Liver (tissue), 9 donors: ENCODE results near the gene TACC3. TPM values are rescaled to one million over a fixed set of nuclear protein-coding genes. Genes with fewer than 3 reads are reported as not detected.

Source experiments
- DNase-seq: peaks from one replicate; pipeline ENCODE4 v3.0.0-alpha.2; 2017; ENCODE audit warnings: low spot score
- H3K27ac ChIP-seq, 2 donors: one replicate each; pipeline ENCODE4 v1.7.0; 2013; ENCODE audit warnings: inconsistent platforms in 2 of 2, low read length in 2 of 2, control low read depth in 1 of 2, low read depth in 1 of 2, mild to moderate bottlenecking in 1 of 2
- H3K27me3 ChIP-seq, 4 donors: one replicate each; pipeline versions ENCODE4 v1.6.1 to v1.7.0; 2013; ENCODE audit warnings: low read length in 3 of 4, inconsistent platforms in 1 of 4, mild to moderate bottlenecking in 1 of 4, moderate library complexity in 1 of 4; ENCODE audit not compliant: control insufficient read depth in 4 of 4, insufficient read depth in 4 of 4
- H3K36me3 ChIP-seq, 4 donors: one replicate each; pipeline versions ENCODE4 v1.6.1 to v1.7.0; 2013; ENCODE audit warnings: low read length in 3 of 4, mild to moderate bottlenecking in 3 of 4, low read depth in 1 of 4, moderate library complexity in 1 of 4; ENCODE audit not compliant: control insufficient read depth in 4 of 4, insufficient read depth in 3 of 4
- H3K4me1 ChIP-seq, 4 donors: one replicate each; pipeline versions ENCODE4 v1.6.1 to v1.7.0; 2013; ENCODE audit warnings: low read length in 3 of 4, mild to moderate bottlenecking in 3 of 4, moderate library complexity in 1 of 4; ENCODE audit not compliant: control insufficient read depth in 4 of 4, insufficient read depth in 4 of 4
- H3K4me3 ChIP-seq, 3 donors: one replicate each; pipeline versions ENCODE4 v1.6.1 to v1.7.0; 2013; ENCODE audit warnings: low read length in 3 of 3, control low read depth in 1 of 3, low read depth in 1 of 3, mild to moderate bottlenecking in 1 of 3
- H3K9ac ChIP-seq, 2 donors: one replicate each; pipeline ENCODE4 v1.7.0; 2013; ENCODE audit warnings: low read length in 2 of 2, mild to moderate bottlenecking in 2 of 2, moderate library complexity in 2 of 2, control low read depth in 1 of 2, low read depth in 1 of 2
- H3K9me3 ChIP-seq, 4 donors: one replicate each; pipeline versions ENCODE4 v1.6.1 to v1.7.0; 2013; ENCODE audit warnings: low read length in 3 of 4; ENCODE audit not compliant: control insufficient read depth in 4 of 4
- ATF3 ChIP-seq: IDR thresholded peaks from 2 replicates; pipeline ENCODE4 v1.6.1; 2016; ENCODE audit warnings: antibody characterized with exemption
- EGR1 ChIP-seq, 2 donors: IDR thresholded peaks; 2 replicates each; pipeline ENCODE4 v1.6.1; 2016 to 2018; ENCODE audit warnings: antibody characterized with exemption in 2 of 2, low read depth in 2 of 2
- FOXA1 ChIP-seq: IDR thresholded peaks from 2 replicates; pipeline ENCODE4 v1.6.1; 2016; ENCODE audit warnings: antibody characterized with exemption
- FOXA2 ChIP-seq: IDR thresholded peaks from 2 replicates; pipeline ENCODE4 v1.6.1; 2016; ENCODE audit warnings: antibody characterized with exemption
- GABPA ChIP-seq, 2 donors: IDR thresholded peaks in 1 of 2; conservative IDR thresholded peaks in 1 of 2; 2 replicates each; pipeline ENCODE4 v1.6.1; 2016; ENCODE audit warnings: antibody characterized with exemption in 2 of 2, mild to moderate bottlenecking in 1 of 2, moderate library complexity in 1 of 2
- HNF4A ChIP-seq, 2 donors: conservative IDR thresholded peaks; 2 replicates each; pipeline ENCODE4 v1.6.1; 2016; ENCODE audit warnings: antibody characterized with exemption in 2 of 2, mild to moderate bottlenecking in 2 of 2
- HNF4G ChIP-seq: IDR thresholded peaks from 2 replicates; pipeline ENCODE4 v1.6.1; 2016; ENCODE audit warnings: antibody characterized with exemption
- JUND ChIP-seq, 2 donors: IDR thresholded peaks; 2 replicates each; pipeline ENCODE4 v1.6.1; 2016; ENCODE audit warnings: antibody characterized with exemption in 2 of 2
- MAX ChIP-seq: IDR thresholded peaks from 2 replicates; pipeline ENCODE4 v1.6.1; 2016; ENCODE audit warnings: antibody characterized with exemption
- NR2F2 ChIP-seq: IDR thresholded peaks from 2 replicates; pipeline ENCODE4 v1.6.1; 2016; ENCODE audit warnings: antibody characterized with exemption
- RAD21 ChIP-seq, 2 donors: IDR thresholded peaks; 2 replicates each; pipeline ENCODE4 v1.6.1; 2016; ENCODE audit warnings: antibody characterized with exemption in 2 of 2, mild to moderate bottlenecking in 2 of 2
- REST ChIP-seq: IDR thresholded peaks from 2 replicates; pipeline ENCODE4 v1.6.1; 2016; ENCODE audit warnings: antibody characterized with exemption, mild to moderate bottlenecking
- RXRA ChIP-seq, 2 donors: IDR thresholded peaks; 2 replicates each; pipeline ENCODE4 v1.6.1; 2017 to 2018; ENCODE audit warnings: antibody characterized with exemption in 2 of 2, mild to moderate bottlenecking in 1 of 2
- SP1 ChIP-seq: IDR thresholded peaks from 2 replicates; pipeline ENCODE4 v1.6.1; 2018; ENCODE audit warnings: antibody characterized with exemption, mild to moderate bottlenecking
- TAF1 ChIP-seq: conservative IDR thresholded peaks from 2 replicates; pipeline ENCODE4 v1.6.1; 2016; ENCODE audit warnings: antibody characterized with exemption, mild to moderate bottlenecking
- YY1 ChIP-seq: IDR thresholded peaks from 2 replicates; pipeline ENCODE4 v1.6.1; 2016; ENCODE audit warnings: antibody characterized with exemption, mild to moderate bottlenecking
- ZBTB33 ChIP-seq: IDR thresholded peaks from 2 replicates; pipeline ENCODE4 v1.6.1; 2016; ENCODE audit warnings: antibody characterized with exemption
- WGBS: extraction: QIAGEN DNeasy Blood & Tissue Kit; methylation state at CpG from one replicate; pipeline ENCODE4 v1.1.7; 2013; 5-methylcytosine and 5-hydroxymethylcytosine counted together
- polyA plus RNA-seq, 2 donors: library from polyadenylated mRNA; stranded (reverse) in 1 of 2; unstranded in 1 of 2; fragments of 200-250 nt in 1 of 2; fragments of >200 nt in 1 of 2; fragmentation: Nextera tagmentation in 1 of 2; extraction: Ambion mirVana in 1 of 2; gene quantifications; one replicate each; pipeline versions ENCODE4 v1.2.1 to v1.2.3, GENCODE V29; 2013 to 2015
- total RNA-seq, 2 donors: library from RNA; depleted of rRNA; stranded (reverse); fragments of >200 nt; gene quantifications; one replicate each; pipeline ENCODE4 v1.2.3, GENCODE V29; 2014
- TF ChIP-seq, protein P1 (sequence below): fragments of 150-350 bp; IDR thresholded peaks from 2 replicates; pipeline ENCODE4 v1.5.1; 2017; ENCODE audit warnings: improper control_type of control experiment, low read depth, low read length; ENCODE audit not compliant: missing input control
- donor health status: healthy.
- donor health status: healthy.
- donor health status: healthy.
- donor health status: healthy.
- donor health status: healthy.

Gene TACC3
- total and polyA plus RNA-seq, 4 donors, result 1.4 to 38.9 (median 5.5) TPM

DNA sequence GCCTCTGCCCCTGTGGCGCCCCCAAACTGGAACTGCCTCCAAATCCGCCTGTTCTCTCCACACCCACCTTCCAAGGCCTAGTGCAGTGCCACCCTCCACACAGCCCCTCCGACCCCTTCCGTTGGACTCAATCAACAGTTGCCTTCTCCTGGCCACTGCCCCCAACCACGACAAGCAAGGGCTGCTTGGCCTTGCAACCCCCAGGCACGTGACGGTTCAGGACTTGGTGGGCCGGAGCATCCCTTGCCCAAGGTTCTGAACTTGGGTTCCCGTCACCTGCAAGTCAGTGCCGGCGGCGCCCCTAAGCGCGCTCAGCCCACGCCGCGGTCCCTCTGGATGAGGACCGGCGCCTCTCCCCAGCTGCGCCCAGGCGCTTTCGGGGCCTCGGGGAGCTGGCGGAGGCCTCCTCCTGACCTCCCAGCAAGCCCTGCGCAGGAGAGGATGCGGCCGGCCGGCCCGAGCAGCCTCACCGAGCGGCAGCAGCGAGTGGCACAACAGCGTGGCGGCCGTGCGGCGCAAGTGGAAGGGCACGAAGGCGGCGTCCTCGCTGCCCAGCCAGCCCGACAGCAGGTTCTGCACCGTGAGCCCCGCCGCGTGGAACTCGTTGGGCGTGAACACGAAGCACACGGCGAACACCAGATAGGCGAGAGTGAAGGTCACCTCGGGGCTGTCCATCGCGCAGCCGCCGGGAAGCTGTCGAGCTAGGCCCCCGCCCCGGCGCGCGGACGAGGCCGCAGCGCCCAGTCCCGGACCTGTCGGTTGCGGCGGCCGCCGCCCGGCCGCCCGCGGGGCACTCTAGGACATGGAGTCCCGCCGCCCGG is 948 bp upstream of the TACC3 start:
- Histone ChIP-seq H3K27ac (peak overlapping the region; percentile 91 to 93), H3K9me3 (no peaks in the 10 kb centered on the region), H3K9ac (peak overlapping the region; percentile 21 to 57), H3K27me3 (no peaks in the 10 kb centered on the region), H3K36me3 (peaks cover 0 to 2% (median under 1%) of the 10 kb centered on the region in 4 donors), H3K4me1 (peaks cover 18 to 55% (median 36%) of the 10 kb centered on the region in 4 donors), H3K4me3 (peak overlapping the region; percentile 58 to 92 (median 87))
- DNase-seq, result peak; percentile 65
- TF ChIP-seq GABPA (IDR thresholded peaks at IDR 0.05 in 1 of 2, conservative IDR thresholded peaks at IDR 0.05 in 1 of 2), result no peak
- TF ChIP-seq NR2F2, result no peak
- TF ChIP-seq YY1, result no peak
- TF ChIP-seq EGR1 (IDR thresholded peaks at IDR 0.05; ENCODE audit: low read depth in 2 of 2), result no peak
- TF ChIP-seq, protein P1, sequence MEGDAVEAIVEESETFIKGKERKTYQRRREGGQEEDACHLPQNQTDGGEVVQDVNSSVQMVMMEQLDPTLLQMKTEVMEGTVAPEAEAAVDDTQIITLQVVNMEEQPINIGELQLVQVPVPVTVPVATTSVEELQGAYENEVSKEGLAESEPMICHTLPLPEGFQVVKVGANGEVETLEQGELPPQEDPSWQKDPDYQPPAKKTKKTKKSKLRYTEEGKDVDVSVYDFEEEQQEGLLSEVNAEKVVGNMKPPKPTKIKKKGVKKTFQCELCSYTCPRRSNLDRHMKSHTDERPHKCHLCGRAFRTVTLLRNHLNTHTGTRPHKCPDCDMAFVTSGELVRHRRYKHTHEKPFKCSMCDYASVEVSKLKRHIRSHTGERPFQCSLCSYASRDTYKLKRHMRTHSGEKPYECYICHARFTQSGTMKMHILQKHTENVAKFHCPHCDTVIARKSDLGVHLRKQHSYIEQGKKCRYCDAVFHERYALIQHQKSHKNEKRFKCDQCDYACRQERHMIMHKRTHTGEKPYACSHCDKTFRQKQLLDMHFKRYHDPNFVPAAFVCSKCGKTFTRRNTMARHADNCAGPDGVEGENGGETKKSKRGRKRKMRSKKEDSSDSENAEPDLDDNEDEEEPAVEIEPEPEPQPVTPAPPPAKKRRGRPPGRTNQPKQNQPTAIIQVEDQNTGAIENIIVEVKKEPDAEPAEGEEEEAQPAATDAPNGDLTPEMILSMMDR, result no peak
- TF ChIP-seq SP1, result no peak
- TF ChIP-seq REST, result no peak
- TF ChIP-seq FOXA2, result no peak
- no peak for TF ChIP-seq FOXA1
- TF ChIP-seq HNF4A (conservative IDR thresholded peaks at IDR 0.05), result no peak
- no peak for TF ChIP-seq ZBTB33
- TF ChIP-seq JUND (IDR thresholded peaks at IDR 0.05), result no peak
- TF ChIP-seq MAX, result no peak
- no peak for TF ChIP-seq RXRA (IDR thresholded peaks at IDR 0.05)
- no peak for TF ChIP-seq HNF4G
- no peak for TF ChIP-seq TAF1
- TF ChIP-seq RAD21 (IDR thresholded peaks at IDR 0.05), result no peak
- no peak for TF ChIP-seq ATF3
- 1% methylated on average over 79 of the region's 79 CpGs for WGBS
